Caco-2 (cell line): ENCODE data around the gene NDUFB7. TPM values are rescaled to one million over a fixed set of nuclear protein-coding genes. Genes with fewer than 3 reads are reported as not detected.

ENCODE experiments used
- BruUV-seq: library from RNA; stranded (reverse); fragments of 400-500 nt; replicated peaks from 2 replicates; lab custom pipeline; 2021; lab: Mats Ljungman, UMichigan
- CTCF ChIA-PET: fragments of 300-600 bp; sonication (Branson Sonifier 250); formaldehyde crosslinking; loops from one replicate; lab custom pipeline; 2022; ENCODE audit warnings: antibody characterized with exemption; lab: Charles Lee
- POLR2A ChIA-PET: fragments of 300-600 bp; sonication (Branson Sonifier 250); formaldehyde crosslinking; loops from one replicate; lab custom pipeline; 2022; ENCODE audit warnings: antibody characterized with exemption; lab: Charles Lee
- DNase-seq, 2 experiments: peaks; one replicate each; pipeline versions ENCODE4 v3.0.0 to v3.0.0-alpha.2; 2020 to 2022
- H3K27me3 ChIP-seq: replicated peaks from 2 replicates; pipeline ENCODE4 v1.6.0; 2011; ENCODE audit warnings: low read length; ENCODE audit not compliant: control insufficient read depth, insufficient read depth
- H3K36me3 ChIP-seq: 2 replicates; pipeline ENCODE4 v1.5.1; 2011; ENCODE audit warnings: low read length; ENCODE audit not compliant: control insufficient read depth, insufficient read depth
- H3K4me1 ChIP-seq: fragments of 250-450 bp; sonication (Bioruptor Pico); 2 replicates; pipeline ENCODE4 v1.5.1; 2020; ENCODE audit warnings: mild to moderate bottlenecking
- H3K4me3 ChIP-seq: 2 replicates; pipeline ENCODE4 v1.5.1; 2011; ENCODE audit warnings: low read depth, mild to moderate bottlenecking, control low read depth, low read length
- H3K9me3 ChIP-seq: fragments of 250-450 bp; sonication (Bioruptor Pico); 2 replicates; pipeline ENCODE4 v1.5.1; 2020; ENCODE audit warnings: mild to moderate bottlenecking, moderate library complexity
- H3K27ac Mint-ChIP-seq: one replicate; pipeline ENCODE4 v1.8.0; 2022; ENCODE audit warnings: mixed read lengths; ENCODE audit not compliant: unreplicated experiment
- H3K27me3 Mint-ChIP-seq: one replicate; pipeline ENCODE4 v1.8.0; 2022; ENCODE audit warnings: mixed read lengths; ENCODE audit not compliant: insufficient read depth, unreplicated experiment
- H3K36me3 Mint-ChIP-seq: one replicate; pipeline ENCODE4 v1.8.0; 2022; ENCODE audit warnings: mild to moderate bottlenecking, mixed read lengths; ENCODE audit not compliant: insufficient read depth, unreplicated experiment
- H3K4me1 Mint-ChIP-seq: one replicate; pipeline ENCODE4 v1.8.0; 2022; ENCODE audit warnings: low read depth, mixed read lengths; ENCODE audit not compliant: unreplicated experiment
- H3K4me3 Mint-ChIP-seq: one replicate; pipeline ENCODE4 v1.8.0; 2022; ENCODE audit warnings: mild to moderate bottlenecking, moderate library complexity, mixed read lengths; ENCODE audit not compliant: unreplicated experiment
- H3K9me3 Mint-ChIP-seq: one replicate; pipeline ENCODE4 v1.8.0; 2022; ENCODE audit warnings: mixed read lengths; ENCODE audit not compliant: unreplicated experiment
- CTCF ChIP-seq, 2 experiments: fragments of 200-600 bp in 1 of 2; IDR thresholded peaks; 1 replicate in 1 of 2; 2 replicates in 1 of 2; pipeline versions ENCODE4 v1.5.1 to v1.8.0; 2011 to 2022; ENCODE audit warnings: antibody characterized with exemption in 1 of 2, control low read depth in 1 of 2, inconsistent platforms in 1 of 2, low read depth in 1 of 2, low read length in 1 of 2, mild to moderate bottlenecking in 1 of 2, moderate library complexity in 1 of 2; ENCODE audit not compliant: insufficient read depth in 1 of 2, severe bottlenecking in 1 of 2, unreplicated experiment in 1 of 2
- intact Hi-C: fragments of 100-400 bp; cut with micrococcal nuclease; formaldehyde crosslinking; loops from one replicate; pipeline ENCODE4 v1.10.0; 2022; ENCODE audit not compliant: unreplicated experiment
- total RNA-seq: library from RNA; stranded (reverse); gene quantifications from 2 replicates; pipeline ENCODE4 v1.2.3, GENCODE V29; 2022

Gene NDUFB7
- total RNA-seq, 1 experiment from 2014 or later, result 158 TPM

GRCh38 chr19:14520543-14520942 lies 51.3 kb downstream of the NDUFB7 start:
- no peaks in the 10 kb centered on the region for H3K27me3 Mint-ChIP-seq
- Histone ChIP-seq H3K36me3 (peaks cover 2% of the 10 kb centered on the region), H3K4me3 (no peak overlapping the region), H3K9me3 (no peaks in the 10 kb centered on the region), H3K27me3 (no peaks in the 10 kb centered on the region), H3K4me1 (peaks cover 20% of the 10 kb centered on the region)
- ChIA-PET POLR2A (no interaction called here), CTCF (no interaction called here)
- H3K4me1 Mint-ChIP-seq, result peaks cover 12% of the 10 kb centered on the region
- H3K27ac Mint-ChIP-seq, result no peak overlapping the region
- H3K4me3 Mint-ChIP-seq, result no peak overlapping the region
- H3K9me3 Mint-ChIP-seq, result no peaks in the 10 kb centered on the region
- intact Hi-C loops, result no loop called here
- no TSS peak for BruUV-seq
- DNase-seq, result no peak
- H3K36me3 Mint-ChIP-seq, result peaks cover 35% of the 10 kb centered on the region
- TF ChIP-seq CTCF (IDR thresholded peaks at IDR 0.05; ENCODE audit: insufficient read depth in 1 of 2, low read depth in 1 of 2, low read length in 1 of 2, severe bottlenecking in 1 of 2, unreplicated experiment in 1 of 2), result no peak

- H3K9me3 Mint-ChIP-seq, result no peaks in the 10 kb centered on the region
- H3K4me3 ChIP-seq, result no peak overlapping the region
- H3K9me3 ChIP-seq, result no peaks in the 10 kb centered on the region
- H3K36me3 Mint-ChIP-seq, result peaks cover 41% of the 10 kb centered on the region
- no TSS peak for BruUV-seq
- TF ChIP-seq CTCF (IDR thresholded peaks at IDR 0.05; ENCODE audit: insufficient read depth in 1 of 2, low read depth in 1 of 2, low read length in 1 of 2, severe bottlenecking in 1 of 2, unreplicated experiment in 1 of 2), result no peak
- peaks cover 2% of the 10 kb centered on the region for H3K36me3 ChIP-seq
- intact Hi-C loops, result loop anchor here (2.0 kb wide), 1 partner anchor 17 kb away; no protein-coding TSS in a partner anchor
- peaks cover 12% of the 10 kb centered on the region for H3K4me1 Mint-ChIP-seq
- peak overlapping the region; percentile 37 for H3K4me3 Mint-ChIP-seq
- H3K27ac Mint-ChIP-seq, result no peak overlapping the region
- peaks cover 20% of the 10 kb centered on the region for H3K4me1 ChIP-seq
- H3K27me3 Mint-ChIP-seq, result no peaks in the 10 kb centered on the region
- H3K27me3 ChIP-seq, result no peaks in the 10 kb centered on the region
- DNase-seq, result no peak
- POLR2A ChIA-PET, result no interaction called here
- CTCF ChIA-PET, result no interaction called here
Observed at GRCh38 chr19:14519860-14520407, 51.9 kb downstream of the NDUFB7 start.

- CTCF ChIA-PET, result no interaction called here
- Mint-ChIP-seq H3K27me3 (no peaks in the 10 kb centered on the region), H3K36me3 (peaks cover 47% of the 10 kb centered on the region)
Observed at GRCh38 chr19:14519245-14519859, 52.5 kb downstream of the NDUFB7 start.

More at GRCh38 chr19:14519245-14519859, 52.5 kb downstream of the NDUFB7 start:
- peaks cover 6% of the 10 kb centered on the region for H3K36me3 ChIP-seq
- intact Hi-C loops, result loop anchor here (2.0 kb wide), 1 partner anchor 17 kb away; no protein-coding TSS in a partner anchor
- no peak overlapping the region for H3K4me3 ChIP-seq
- TF ChIP-seq CTCF (IDR thresholded peaks at IDR 0.05; ENCODE audit: insufficient read depth in 1 of 2, low read depth in 1 of 2, low read length in 1 of 2, severe bottlenecking in 1 of 2, unreplicated experiment in 1 of 2), result no peak
- H3K4me1 Mint-ChIP-seq, result peaks cover 12% of the 10 kb centered on the region
- H3K9me3 Mint-ChIP-seq, result no peaks in the 10 kb centered on the region
- H3K27me3 ChIP-seq, result no peaks in the 10 kb centered on the region
- H3K9me3 ChIP-seq, result no peaks in the 10 kb centered on the region
- peak overlapping the region; percentile 84 for H3K27ac Mint-ChIP-seq
- no peak for DNase-seq
- BruUV-seq, result no TSS peak
- POLR2A ChIA-PET, result no interaction called here
- peak overlapping the region; percentile 37 for H3K4me3 Mint-ChIP-seq
- peaks cover 21% of the 10 kb centered on the region for H3K4me1 ChIP-seq
